ENCODE data around the gene DSCAM.

GRCh38 chr21:40850071-40850470, 3.1 kb upstream of the DSCAM start:
- TF ChIP-seq TAF1 (IDR thresholded peaks at IDR 0.05; ENCODE audit: borderline replicate concordance, low read depth, low read length), result no peak
- TF ChIP-seq POLR2AphosphoS5 (IDR thresholded peaks at IDR 0.05; ENCODE audit: low read depth, low read length), result no peak
